HepG2 (cell line): ENCODE data around the gene LRRC15. TPM values are rescaled to one million over a fixed set of nuclear protein-coding genes. Genes with fewer than 3 reads are reported as not detected.

Experiments used
- AGO1 ChIP-seq: fragments of 200-400 bp; formaldehyde crosslinking; IDR thresholded peaks from 2 replicates; pipeline ENCODE4 v1.6.1; 2017; ENCODE audit warnings: mild to moderate bottlenecking, low read depth, low read length, moderate library complexity; ENCODE audit not compliant: poor library complexity, severe bottlenecking
- AGO2 ChIP-seq: fragments of 200-400 bp; formaldehyde crosslinking; optimal IDR thresholded peaks from 2 replicates; pipeline ENCODE3; 2017; ENCODE audit warnings: mild to moderate bottlenecking, low read depth, low read length, moderate library complexity
- BRF2 ChIP-seq: sonication (generic); formaldehyde crosslinking; IDR thresholded peaks from 2 replicates; pipeline ENCODE4 v1.8.1; 2022; ENCODE audit warnings: mild to moderate bottlenecking, missing genetic modification reagents
- DNMT1 ChIP-seq: sonication (generic); formaldehyde crosslinking; IDR thresholded peaks from 2 replicates; pipeline ENCODE4 v1.5.1; 2020; ENCODE audit warnings: mild to moderate bottlenecking, missing genetic modification reagents
- ELF3 ChIP-seq: IDR thresholded peaks from 2 replicates; pipeline ENCODE4 v1.6.1; 2016; ENCODE audit warnings: missing genetic modification reagents, missing compliant biosample characterization
- ETS1 ChIP-seq: sonication (generic); formaldehyde crosslinking; IDR thresholded peaks from 2 replicates; pipeline ENCODE4 v1.4.0; 2020; ENCODE audit warnings: missing genetic modification reagents
- KDM5A ChIP-seq: fragments of 200-600 bp; sonication (generic); IDR thresholded peaks from 2 replicates; pipeline ENCODE4 v1.7.0; 2018; ENCODE audit warnings: antibody characterized with exemption, mild to moderate bottlenecking, low read length, borderline replicate concordance
- KLF15 ChIP-seq: sonication (generic); formaldehyde crosslinking; IDR thresholded peaks from 2 replicates; pipeline ENCODE4 v1.8.1; 2023; ENCODE audit warnings: borderline replicate concordance, mild to moderate bottlenecking, inconsistent platforms, missing genetic modification reagents, mixed read lengths
- NONO ChIP-seq, 2 experiments: fragments of 450-650 bp in 1 of 2; sonication (generic) in 1 of 2; formaldehyde crosslinking in 1 of 2; IDR thresholded peaks in 1 of 2; conservative IDR thresholded peaks in 1 of 2; 2 replicates each; pipeline versions ENCODE4 v1.6.1 to v1.8.0; 2017 to 2022; ENCODE audit warnings: mild to moderate bottlenecking in 1 of 2, missing genetic modification reagents in 1 of 2, moderate library complexity in 1 of 2
- PHF21A ChIP-seq: sonication (generic); formaldehyde crosslinking; IDR thresholded peaks from 2 replicates; pipeline ENCODE4 v1.5.0; 2020; ENCODE audit warnings: mild to moderate bottlenecking, missing genetic modification reagents
- PHF8 ChIP-seq: sonication (generic); formaldehyde crosslinking; IDR thresholded peaks from 2 replicates; pipeline ENCODE4 v1.5.0; 2020; ENCODE audit warnings: missing genetic modification reagents
- SRF ChIP-seq: IDR thresholded peaks from 2 replicates; pipeline ENCODE4 v1.6.1; 2011; ENCODE audit warnings: mild to moderate bottlenecking, low read depth, low read length, moderate library complexity
- TBX3 ChIP-seq: fragments of 450-650 bp; IDR thresholded peaks from 2 replicates; pipeline ENCODE4 v1.6.1; 2017; ENCODE audit warnings: antibody characterized with exemption, mild to moderate bottlenecking, inconsistent platforms, borderline replicate concordance
- TFAP4 ChIP-seq: sonication (generic); IDR thresholded peaks from 2 replicates; pipeline ENCODE4 v1.6.1; 2016; ENCODE audit warnings: low read depth, borderline replicate concordance
- ZBTB38 ChIP-seq: sonication (generic); formaldehyde crosslinking; IDR thresholded peaks from 2 replicates; pipeline ENCODE4 v1.5.1; 2020; ENCODE audit warnings: mild to moderate bottlenecking, missing genetic modification reagents
- ZBTB42 ChIP-seq: sonication (generic); formaldehyde crosslinking; IDR thresholded peaks from 2 replicates; pipeline ENCODE4 v1.5.0; 2020; ENCODE audit warnings: mild to moderate bottlenecking, missing genetic modification reagents
- ZNF292 ChIP-seq: sonication (generic); formaldehyde crosslinking; IDR thresholded peaks from 2 replicates; pipeline ENCODE4 v1.8.1; 2022; ENCODE audit warnings: mild to moderate bottlenecking, low read depth, missing genetic modification reagents, borderline replicate concordance
- ZNF329 ChIP-seq: sonication (generic); formaldehyde crosslinking; IDR thresholded peaks from 2 replicates; pipeline ENCODE4 v1.9.0; 2021; ENCODE audit warnings: low read depth, mild to moderate bottlenecking, missing genetic modification reagents
- ZNF430 ChIP-seq: sonication (generic); formaldehyde crosslinking; IDR thresholded peaks from 2 replicates; pipeline ENCODE4 v1.9.0; 2021; ENCODE audit warnings: mild to moderate bottlenecking, missing genetic modification reagents
- ZNF432 ChIP-seq: sonication (generic); formaldehyde crosslinking; IDR thresholded peaks from 2 replicates; pipeline ENCODE4 v1.5.0; 2020; ENCODE audit warnings: missing genetic modification reagents, mild to moderate bottlenecking, borderline replicate concordance
- ZNF543 ChIP-seq: sonication (generic); formaldehyde crosslinking; IDR thresholded peaks from 2 replicates; pipeline ENCODE4 v1.4.0; 2020; ENCODE audit warnings: mild to moderate bottlenecking, missing genetic modification reagents
- ZNF740 ChIP-seq: sonication (generic); formaldehyde crosslinking; IDR thresholded peaks from 2 replicates; pipeline ENCODE4 v1.4.0; 2020; ENCODE audit warnings: missing genetic modification reagents
- ZNF816 ChIP-seq: sonication (generic); formaldehyde crosslinking; IDR thresholded peaks from 2 replicates; pipeline ENCODE4 v1.8.0; 2022; ENCODE audit warnings: missing genetic modification reagents, mild to moderate bottlenecking, borderline replicate concordance
- ZSCAN25 ChIP-seq: sonication (generic); formaldehyde crosslinking; IDR thresholded peaks from 2 replicates; pipeline ENCODE4 v1.8.0; 2022; ENCODE audit warnings: mild to moderate bottlenecking, missing genetic modification reagents
- ZSCAN29 ChIP-seq: sonication (generic); formaldehyde crosslinking; conservative IDR thresholded peaks from 2 replicates; pipeline ENCODE4 v1.4.0; 2020; ENCODE audit warnings: mild to moderate bottlenecking, missing genetic modification reagents
- ZZZ3 ChIP-seq: sonication (generic); formaldehyde crosslinking; IDR thresholded peaks from 2 replicates; pipeline ENCODE4 v1.4.0; 2020; ENCODE audit warnings: missing genetic modification reagents, mild to moderate bottlenecking, borderline replicate concordance
- polyA plus RNA-seq, 8 experiments: library from polyadenylated mRNA; depleted of rRNA in 3 of 8; stranded (reverse) in 7 of 8; unstranded in 1 of 8; fragments of >200 nt; fragmentation: Illumina TruSeq in 4 of 8; extraction: Trizol in 4 of 8; gene quantifications; 2 replicates each; pipeline versions ENCODE4 v1.2.1 to v1.2.3, GENCODE V29; 2011 to 2016; ENCODE audit warnings: low read depth in 4 of 8, missing spikeins in 1 of 8, mixed read lengths in 1 of 8; ENCODE audit not compliant: insufficient read depth in 1 of 8
- total RNA-seq, 5 experiments: library from RNA; depleted of rRNA; stranded (reverse); fragments of >200 nt; fragmentation: Illumina TruSeq; extraction: Trizol; gene quantifications; 2 replicates each; pipeline ENCODE4 v1.2.3, GENCODE V29; 2016; ENCODE audit warnings: low read depth in 1 of 5

The LRRC15 gene
- total and polyA plus RNA-seq, 2 of the 13 experiments (the other 11 are each of a cell fraction or from before 2014, with no cell fraction given), result not detected

- TF ChIP-seq PHF21A (CRISPR knock-in tag), result peak; percentile 57; the same call in 1 of the 2 replicates
- TF ChIP-seq ZSCAN25 (CRISPR knock-in tag), result peak; percentile 83
- peak; percentile 76; the same call in 1 of the 2 replicates for TF ChIP-seq TFAP4
- TF ChIP-seq ZNF292 (CRISPR knock-in tag), result peak; percentile 30; the same call in 1 of the 2 replicates
- TF ChIP-seq KDM5A, result peak; percentile 1; the same call in 1 of the 2 replicates
- no peak for TF ChIP-seq BRF2 (CRISPR knock-in tag)
- TF ChIP-seq ZNF816, result no peak; the same call in 1 of the 2 replicates
- TF ChIP-seq PHF8 (CRISPR knock-in tag), result peak; percentile 76
- peak; percentile 27 for TF ChIP-seq ELF3 (CRISPR knock-in tag)
- TF ChIP-seq ZNF543, result peak; percentile 69
- 0 out of 2 replicates have a peak, but pooled peaks have one; percentile 90 for TF ChIP-seq ZNF432 (CRISPR knock-in tag)
- no peak for TF ChIP-seq AGO1
- no peak for TF ChIP-seq DNMT1
- TF ChIP-seq ZNF329 (CRISPR knock-in tag), result peak; percentile 51; the same call in 1 of the 2 replicates
- TF ChIP-seq ZZZ3 (CRISPR knock-in tag), result no peak
- no peak for TF ChIP-seq SRF
- peak; percentile 82; the same call in 1 of the 2 replicates for TF ChIP-seq ZBTB42
- peak; percentile 98 for TF ChIP-seq ZNF430
- peak; percentile 53; the same call in 1 of the 2 replicates for TF ChIP-seq KLF15 (CRISPR knock-in tag)
- TF ChIP-seq AGO2, result no peak
- TF ChIP-seq ZBTB38 (CRISPR knock-in tag), result peak; percentile 72
- TF ChIP-seq ETS1 (CRISPR knock-in tag), result peak; percentile 89; the same call in 1 of the 2 replicates
- TF ChIP-seq TBX3, result no peak
- TF ChIP-seq ZSCAN29 (CRISPR knock-in tag), result peak; percentile 14; the same call in 1 of the 2 replicates
- TF ChIP-seq ZNF740 (CRISPR knock-in tag), result peak; percentile 8; the same call in 1 of the 2 replicates
- no peak for TF ChIP-seq NONO (IDR thresholded peaks at IDR 0.05)
- TF ChIP-seq NONO (CRISPR knock-in tag; conservative IDR thresholded peaks at IDR 0.05), result peak; percentile 41; the same call in 1 of the 2 replicates
Measured at GRCh38 chr3:194333212-194333980, 36.1 kb downstream of the LRRC15 start (continued).
